GM21528 (cell line): ENCODE results near the gene CACNA1H.
"Not testable (repeated sequence)": the region's sequence is repeated elsewhere in the genome, so short reads cannot be mapped to it uniquely, and the experiment has no call there.

Source experiments
- ATAC-seq: cut with Tn5 transposase; IDR thresholded peaks from one replicate; pipeline ENCODE4 v1.9.1; 2021; ENCODE audit warnings: mild to moderate bottlenecking, moderate library complexity; ENCODE audit not compliant: unreplicated experiment, low FRiP score

CACNA1H gene

GRCh38 chr16:1221628-1222552 is 69.0 kb downstream of the CACNA1H start:
- ATAC-seq: no peak

GRCh38 chr16:1222553-1223354 is 69.8 kb downstream of the CACNA1H start:
- ATAC-seq: no peak

- ATAC-seq: no peak
Observed at GRCh38 chr16:1223355-1224214, 70.7 kb downstream of the CACNA1H start.

- ATAC-seq: no peak
Observed at GRCh38 chr16:1224558-1224957, 71.7 kb downstream of the CACNA1H start.

- no peak for ATAC-seq
Observed at GRCh38 chr16:1225051-1225451, 72.1 kb downstream of the CACNA1H start, which contains the start of gene TPSG1. TPSG1 (minus strand) TSS chr16:1225268; CDS start chr16:1225252, 16 bp downstream.

- not testable (repeated sequence) for ATAC-seq
Observed at GRCh38 chr16:1225728-1226311, 72.9 kb downstream of the CACNA1H start.

GRCh38 chr16:1226692-1227091 is 73.8 kb downstream of the CACNA1H start:
- ATAC-seq: not testable (repeated sequence)

GRCh38 chr16:1228227-1228626 is 75.3 kb downstream of the CACNA1H start:
- not testable (repeated sequence) for ATAC-seq

GRCh38 chr16:1229476-1229875 is 76.6 kb downstream of the CACNA1H start:
- ATAC-seq: not testable (repeated sequence)

- not testable (repeated sequence) for ATAC-seq
Observed at GRCh38 chr16:1230084-1230470, 77.2 kb downstream of the CACNA1H start, which contains the start of gene TPSB2. TPSB2 (minus strand) TSS chr16:1230184; CDS start chr16:1229951, 233 bp downstream.

GRCh38 chr16:1230471-1231212 is 77.7 kb downstream of the CACNA1H start:
- ATAC-seq: not testable (repeated sequence)

- not testable (repeated sequence) for ATAC-seq
Observed at GRCh38 chr16:1231301-1231700, 78.4 kb downstream of the CACNA1H start.

GRCh38 chr16:1232049-1232748 is 79.3 kb downstream of the CACNA1H start:
- not testable (repeated sequence) for ATAC-seq

GRCh38 chr16:1236659-1237058 is 83.8 kb downstream of the CACNA1H start:
- ATAC-seq: not testable (repeated sequence)

GRCh38 chr16:1237990-1238389 is 85.1 kb downstream of the CACNA1H start:
- ATAC-seq: no peak

GRCh38 chr16:1238909-1239308 is 86.0 kb downstream of the CACNA1H start:
- not testable (repeated sequence) for ATAC-seq

GRCh38 chr16:1239575-1239974 is 86.7 kb downstream of the CACNA1H start:
- not testable (repeated sequence) for ATAC-seq

GRCh38 chr16:1240436-1240835 is 87.5 kb downstream of the CACNA1H start, which contains the start of gene TPSAB1:
TPSAB1 (plus strand) TSS chr16:1240705; CDS start chr16:1240939, 234 bp downstream.
- ATAC-seq: not testable (repeated sequence)
